LNCAP (cell line): ENCODE data around the gene C5orf15.

Experiments used
- CTCF ChIP-seq: fragments of 450-650 bp; IDR thresholded peaks from 2 replicates; pipeline ENCODE4 v1.5.1; 2017; ENCODE audit warnings: mild to moderate bottlenecking

Gene C5orf15

GRCh38 chr5:133968204-133968980 lies at the start of gene C5orf15:
C5orf15 (minus strand) TSS chr5:133968625; CDS start chr5:133968584, 41 bp downstream.
- TF ChIP-seq CTCF: no peak

- TF ChIP-seq CTCF: no peak
Observed at GRCh38 chr5:134008266-134008749, 39.9 kb upstream of the C5orf15 start.

GRCh38 chr5:134007581-134008265 lies 39.3 kb upstream of the C5orf15 start:
- no peak for TF ChIP-seq CTCF

GRCh38 chr5:134006115-134006514 lies 37.7 kb upstream of the C5orf15 start:
- no peak for TF ChIP-seq CTCF

GRCh38 chr5:134005417-134006061 lies 37.1 kb upstream of the C5orf15 start:
- no peak for TF ChIP-seq CTCF

- no peak for TF ChIP-seq CTCF
Observed at GRCh38 chr5:134004626-134005416, 36.4 kb upstream of the C5orf15 start, which contains the start of gene VDAC1. VDAC1 (minus strand) TSS chr5:134004975; CDS start chr5:133993012, 11,963 bp downstream.
